Epithelial cell of esophagus (primary cell): ENCODE data around the gene ARPC3.
A peak's percentile ranks its signal among the peaks of the same experiment; 100 is the strongest.
"Not testable (repeated sequence)": the region's sequence is repeated elsewhere in the genome, so short reads cannot be mapped to it uniquely, and the experiment has no call there.

Experiments
- DNase-seq: peaks from one replicate; pipeline ENCODE4 v3.0.0; 2010; ENCODE audit warnings: low read depth
- H3K4me3 ChIP-seq: 2 replicates; pipeline ENCODE4 v1.5.1; 2011; ENCODE audit warnings: mild to moderate bottlenecking, low read length, control low read depth
- CTCF ChIP-seq: IDR thresholded peaks from 2 replicates; pipeline ENCODE4 v1.5.1; 2011; ENCODE audit warnings: low read depth, mild to moderate bottlenecking, low read length, control low read depth, inconsistent platforms; ENCODE audit not compliant: insufficient read depth; ENCODE audit errors: missing control alignments

ARPC3 gene

GRCh38 chr12:110449799-110450497 is at the start of gene ARPC3:
Gene ARPC3, minus strand, starts transcription at chr12:110450337. Its CDS starts 77 bp downstream, at chr12:110450260.
- H3K4me3 ChIP-seq, result peak within 1 kb of the TSS; percentile 91
- peak; percentile 83 for TF ChIP-seq CTCF
- peak; percentile 97 for DNase-seq

- TF ChIP-seq CTCF, result no peak
- H3K4me3 ChIP-seq, result no peak overlapping the region
- DNase-seq, result peak; percentile 82
Measured at GRCh38 chr12:110498984-110499706, 49.0 kb upstream of the ARPC3 start.

- DNase-seq, result no peak
- no peak overlapping the region for H3K4me3 ChIP-seq
- TF ChIP-seq CTCF, result no peak
Measured at GRCh38 chr12:110475426-110475825, 25.3 kb upstream of the ARPC3 start.

- peak within 1 kb of the TSS; percentile 77 for H3K4me3 ChIP-seq
- peak; percentile 99 for DNase-seq
- no peak for TF ChIP-seq CTCF
Measured at GRCh38 chr12:110468214-110469048, 18.3 kb upstream of the ARPC3 start, which contains the start of the genes FAM216A and GPN3. Gene FAM216A, plus strand, starts transcription at chr12:110468845. Its CDS starts 31 bp downstream, at chr12:110468876. Gene GPN3, minus strand, starts transcription at chr12:110468257. Its CDS starts 54 bp downstream, at chr12:110468203.

- no peak for TF ChIP-seq CTCF
- DNase-seq, result no peak
- peak overlapping the region; percentile 77 for H3K4me3 ChIP-seq
Measured at GRCh38 chr12:110467847-110468213, 17.7 kb upstream of the ARPC3 start.

GRCh38 chr12:110466791-110467190 is 16.7 kb upstream of the ARPC3 start:
- no peak for DNase-seq
- no peak for TF ChIP-seq CTCF
- peak overlapping the region; percentile 77 for H3K4me3 ChIP-seq

GRCh38 chr12:110465765-110466164 is 15.6 kb upstream of the ARPC3 start:
- not testable (repeated sequence) for DNase-seq, H3K4me3 ChIP-seq
